ENCODE data around the gene CEACAM21. TPM values are rescaled to one million over a fixed set of nuclear protein-coding genes. Genes with fewer than 3 reads are reported as not detected.

The CEACAM21 gene
- total RNA-seq, 1 experiment from 2014 or later = not detected

DNA sequence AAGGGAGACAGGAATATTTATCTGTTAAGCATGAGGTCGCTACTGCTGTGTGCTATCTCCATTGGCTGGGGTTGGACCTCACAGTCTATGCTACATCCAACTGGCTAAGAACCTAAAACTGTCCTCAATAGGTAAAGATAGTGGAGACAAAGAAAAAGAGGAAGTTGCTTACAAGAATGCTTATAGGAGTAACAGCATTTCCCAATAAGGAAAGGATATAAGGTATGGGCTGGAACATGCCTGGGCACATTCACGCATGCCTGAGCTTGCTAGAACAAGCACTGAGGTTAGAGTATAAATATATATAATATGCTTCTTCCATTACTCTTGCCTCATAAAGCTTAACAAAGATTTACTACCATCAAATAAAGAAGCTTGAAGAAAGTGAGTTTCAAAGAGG is 47.9 kb upstream of the CEACAM21 start:
- Histone ChIP-seq H3K56ac (ENCODE audit: insufficient read length, low read depth, low read length) (no peak overlapping the region), H3T11ph (ENCODE audit: low read length) (no peak overlapping the region), H4K91ac (ENCODE audit: insufficient read length, low read depth, low read length) (no peak overlapping the region), H2BK15ac (ENCODE audit: low read depth, low read length) (no peak overlapping the region), H3K27ac (ENCODE audit: insufficient read length, low read depth, low read length) (no peak overlapping the region), H2BK120ac (ENCODE audit: low read depth, low read length, poor library complexity, severe bottlenecking) (no peak overlapping the region), H2AK5ac (ENCODE audit: insufficient read length, low read length) (no peak overlapping the region), H3K27me3 (ENCODE audit: insufficient read depth, low read length) (no peaks in the 10 kb centered on the region; the same call in 1 of the 2 replicates), H3K23me2 (ENCODE audit: insufficient read length, low read depth, low read length, poor library complexity, severe bottlenecking) (no peaks in the 10 kb centered on the region), H2BK12ac (ENCODE audit: insufficient read length, low read depth, low read length) (no peak overlapping the region), H2BK20ac (ENCODE audit: low read depth, low read length, poor library complexity, severe bottlenecking) (no peak overlapping the region), H2AFZ (ENCODE audit: low read length) (no peak overlapping the region), H4K20me1 (ENCODE audit: control insufficient read depth, insufficient read depth, insufficient read length) (no peaks in the 10 kb centered on the region), H3K4me1 (ENCODE audit: insufficient read depth, low read length) (no peaks in the 10 kb centered on the region), H3K79me2 (ENCODE audit: insufficient read depth, low read length) (no peaks in the 10 kb centered on the region), H3K23ac (ENCODE audit: insufficient read length, low read depth, low read length) (no peak overlapping the region), H3K4me2 (ENCODE audit: insufficient read depth, insufficient read length, low read length) (no peak overlapping the region), H3K9me3 (ENCODE audit: control insufficient read depth, low read depth, low read length) (peaks cover 12% of the 10 kb centered on the region), H4K8ac (replicated peaks; ENCODE audit: insufficient read length, low read depth, low read length) (no peak overlapping the region), H4K5ac (ENCODE audit: insufficient read length, low read depth, low read length) (no peak overlapping the region), H3K4ac (ENCODE audit: low read depth, low read length) (no peak overlapping the region), H3K79me1 (ENCODE audit: insufficient read depth, low read depth, low read length, poor library complexity, severe bottlenecking) (no peaks in the 10 kb centered on the region), H3K14ac (ENCODE audit: insufficient read depth, low read length) (no peak overlapping the region), H3K18ac (ENCODE audit: insufficient read length, low read depth, low read length) (no peak overlapping the region), H2BK5ac (ENCODE audit: insufficient read length, low read length) (no peak overlapping the region), H3K9ac (ENCODE audit: extremely low read depth, insufficient read length, low read length) (no peak overlapping the region)
- TF ChIP-seq CTCF (conservative IDR thresholded peaks at IDR 0.05) = no peak
- Mint-ChIP-seq H3K4me3 (no peak overlapping the region), H3K27ac (no peak overlapping the region), H3K36me3 (ENCODE audit: insufficient read depth in 1 of 3, low read depth in 3 of 3) (peaks cover 0 to 20% (median 0%) of the 10 kb centered on the region in 3 experiments; a peak in 3 of 7 replicates), H3K9me3 (peaks cover 78 to 88% of the 10 kb centered on the region in 2 experiments), H3K27me3 (ENCODE audit: low read depth) (peaks cover 2% of the 10 kb centered on the region), H3K4me1 (no peaks in the 10 kb centered on the region)
- no CpG with 5 or more reads among the region's 2 CpGs for WGBS (ENCODE audit: extremely low coverage, insufficient read length, low lambda C conversion rate)
- no peak for DNase-seq
